Activated naive CD4-positive, alpha-beta T cell treated with anti-CD3 and anti-CD28 coated beads, Interleukin-2, amount 10 ng/mL, durations not matched to agents 7 days and 5 days (primary cell): Measurements from ENCODE around the gene OR2D3.
A peak's percentile ranks its signal among the peaks of the same experiment; 100 is the strongest.
"Not testable (repeated sequence)": the region's sequence is repeated elsewhere in the genome, so short reads cannot be mapped to it uniquely, and the experiment has no call there.

Experiments
- CTCF ChIA-PET: fragments of 350-600 bp; sonication (Branson Sonifier 250); formaldehyde crosslinking; loops from one replicate; lab custom pipeline; 2021; ENCODE audit warnings: antibody characterized with exemption; lab: Charles Lee
- DNase-seq: peaks from one replicate; pipeline ENCODE4 v3.0.0-alpha.2; 2020
- H3K27ac Mint-ChIP-seq: one replicate; pipeline ENCODE4 v1.8.0; 2021; ENCODE audit warnings: mild to moderate bottlenecking, moderate library complexity, mixed read lengths
- H3K27me3 Mint-ChIP-seq: one replicate; pipeline ENCODE4 v1.8.0; 2021; ENCODE audit warnings: mild to moderate bottlenecking, mixed read lengths
- H3K36me3 Mint-ChIP-seq: one replicate; pipeline ENCODE4 v1.8.0; 2021; ENCODE audit warnings: mixed read lengths
- H3K4me1 Mint-ChIP-seq: one replicate; pipeline ENCODE4 v1.8.0; 2021; ENCODE audit warnings: mixed read lengths
- H3K4me3 Mint-ChIP-seq: one replicate; pipeline ENCODE4 v1.8.0; 2021; ENCODE audit warnings: mild to moderate bottlenecking, moderate library complexity, mixed read lengths
- H3K9me3 Mint-ChIP-seq: one replicate; pipeline ENCODE4 v1.8.0; 2021; ENCODE audit warnings: mixed read lengths

The OR2D3 gene

DNA sequence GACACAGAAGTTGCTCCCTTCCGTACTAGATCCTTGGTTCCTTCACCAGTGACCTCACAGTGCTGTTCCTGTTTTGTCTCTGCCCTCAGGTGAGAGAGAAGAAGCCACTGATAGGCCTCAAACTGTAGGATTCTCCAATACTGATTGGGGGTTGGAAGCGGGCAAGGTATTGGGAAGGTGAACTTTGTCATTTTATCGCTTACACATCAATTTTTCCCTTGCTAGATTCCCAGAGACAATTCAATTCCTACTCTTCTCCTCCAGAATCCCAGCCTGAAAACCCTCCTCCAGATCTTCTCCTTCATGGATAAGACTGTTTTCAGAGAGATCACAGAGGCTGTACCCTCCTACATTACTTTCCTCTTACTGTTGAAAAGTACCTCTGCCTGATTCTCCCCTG lies 9.4 kb upstream of the OR2D3 start:
- Mint-ChIP-seq H3K27me3 (no peaks in the 10 kb centered on the region), H3K4me1 (no peaks in the 10 kb centered on the region), H3K27ac (no peak overlapping the region), H3K9me3 (no peaks in the 10 kb centered on the region), H3K4me3 (no peak overlapping the region), H3K36me3 (no peaks in the 10 kb centered on the region)
- no peak for DNase-seq
- CTCF ChIA-PET: no interaction called here

- DNase-seq: no peak
- H3K36me3 Mint-ChIP-seq: no peaks in the 10 kb centered on the region
Observed at GRCh38 chr11:6911948-6912347, 8.9 kb upstream of the OR2D3 start.

GRCh38 chr11:6919698-6920097 lies 1.1 kb upstream of the OR2D3 start:
- Mint-ChIP-seq H3K27ac (no peak overlapping the region), H3K9me3 (peaks cover 3% of the 10 kb centered on the region), H3K27me3 (peaks cover 6% of the 10 kb centered on the region), H3K4me1 (no peaks in the 10 kb centered on the region), H3K36me3 (no peaks in the 10 kb centered on the region), H3K4me3 (no peak overlapping the region)
- no peak for DNase-seq
- CTCF ChIA-PET: no interaction called here

More at GRCh38 chr11:6911948-6912347, 8.9 kb upstream of the OR2D3 start:
- CTCF ChIA-PET: no interaction called here
- no peak overlapping the region for H3K4me3 Mint-ChIP-seq
- no peaks in the 10 kb centered on the region for H3K9me3 Mint-ChIP-seq
- H3K27ac Mint-ChIP-seq: no peak overlapping the region
- H3K4me1 Mint-ChIP-seq: no peaks in the 10 kb centered on the region
- no peaks in the 10 kb centered on the region for H3K27me3 Mint-ChIP-seq

DNA sequence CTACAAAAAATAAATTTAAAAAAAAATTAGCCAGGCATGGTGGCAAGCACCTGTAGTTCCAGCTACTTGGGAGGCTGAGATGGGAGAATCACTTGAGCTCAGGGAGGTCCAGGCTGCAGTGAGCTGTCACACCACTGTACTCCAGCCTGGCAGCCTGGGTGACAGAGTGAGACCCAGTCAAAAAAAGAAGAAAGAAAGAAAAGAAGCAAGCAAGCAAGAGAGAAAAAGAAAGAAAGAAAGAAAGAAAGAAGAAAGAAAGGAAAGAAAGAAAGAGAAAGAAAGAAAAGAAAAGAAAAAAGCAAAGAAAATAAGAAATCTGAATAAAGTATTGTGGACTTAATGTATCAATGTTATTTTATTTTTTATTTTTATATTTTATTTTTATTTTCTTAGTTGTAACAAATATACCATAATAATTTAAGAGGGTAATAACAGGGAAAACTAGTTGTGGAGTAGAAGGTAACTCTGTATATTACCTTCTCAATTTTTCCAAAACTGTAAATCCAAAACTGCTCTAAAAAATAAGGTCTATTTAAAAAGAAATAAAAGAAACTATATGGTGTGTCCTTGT lies 4.3 kb downstream of the OR2D3 start:
- Mint-ChIP-seq H3K27ac (no peak overlapping the region), H3K4me3 (no peak overlapping the region), H3K36me3 (no peaks in the 10 kb centered on the region), H3K4me1 (peaks cover 18% of the 10 kb centered on the region), H3K27me3 (peaks cover 36% of the 10 kb centered on the region), H3K9me3 (no peaks in the 10 kb centered on the region)
- CTCF ChIA-PET: no interaction called here
- DNase-seq: no peak

DNA sequence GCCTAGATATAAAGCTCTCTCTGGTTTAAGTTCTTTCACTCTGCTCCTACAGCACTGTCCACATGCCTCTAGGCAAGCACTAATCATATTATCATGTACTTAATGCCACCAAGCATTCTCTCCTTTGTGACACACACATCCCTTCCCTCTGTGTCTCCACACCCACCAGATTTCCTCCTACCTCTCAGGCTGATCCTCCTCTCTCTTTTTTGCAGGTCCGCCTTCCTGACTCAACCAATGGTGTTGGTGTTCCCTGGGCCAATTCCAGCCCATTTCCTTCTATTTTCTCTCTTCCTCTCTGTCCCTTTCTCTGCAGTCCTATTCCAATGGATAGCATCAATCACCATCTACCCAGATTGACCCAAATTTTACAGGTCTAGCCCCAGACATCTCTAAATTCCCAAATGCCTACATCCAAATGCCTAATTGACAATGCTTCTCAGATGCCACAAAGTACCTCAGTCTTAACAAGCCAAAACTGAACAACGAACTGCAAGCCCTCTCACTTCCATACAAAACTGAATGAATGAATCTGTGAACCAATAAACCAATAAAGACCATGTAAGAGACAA lies 4.9 kb downstream of the OR2D3 start:
- Mint-ChIP-seq H3K9me3 (no peaks in the 10 kb centered on the region), H3K4me3 (peak overlapping the region; percentile 76), H3K4me1 (peaks cover 18% of the 10 kb centered on the region), H3K27ac (no peak overlapping the region), H3K27me3 (peaks cover 36% of the 10 kb centered on the region), H3K36me3 (no peaks in the 10 kb centered on the region)
- CTCF ChIA-PET: no interaction called here
- no peak for DNase-seq

- H3K27ac Mint-ChIP-seq: no peak within 1 kb of the TSS
- no peaks in the 10 kb centered on the region for H3K9me3 Mint-ChIP-seq
- no peaks in the 10 kb centered on the region for H3K36me3 Mint-ChIP-seq
- H3K27me3 Mint-ChIP-seq: peaks cover 31% of the 10 kb centered on the region
- H3K4me3 Mint-ChIP-seq: peak within 1 kb of the TSS; percentile 76
- peak; percentile 58 for DNase-seq
- H3K4me1 Mint-ChIP-seq: peaks cover 18% of the 10 kb centered on the region
- CTCF ChIA-PET: interaction anchor here (0.8 to 0.9 kb wide), 2 partner anchors 8 to 189 kb away, joined by 3 read pairs; no protein-coding TSS in a partner anchor
Observed at GRCh38 chr11:6926208-6927029, 5.6 kb downstream of the OR2D3 start, which contains the start of gene ZNF215. Gene ZNF215, plus strand, starts transcription at chr11:6926426. Its CDS starts 5,847 bp downstream, at chr11:6932273.

- DNase-seq: no peak
- H3K9me3 Mint-ChIP-seq: no peaks in the 10 kb centered on the region
- peaks cover 30% of the 10 kb centered on the region for H3K27me3 Mint-ChIP-seq
- peaks cover 21% of the 10 kb centered on the region for H3K4me1 Mint-ChIP-seq
- H3K27ac Mint-ChIP-seq: no peak overlapping the region
- H3K4me3 Mint-ChIP-seq: peak overlapping the region; percentile 76
- CTCF ChIA-PET: interaction anchor here (0.7 to 0.9 kb wide), 3 partner anchors 8 to 190 kb away, joined by 3 read pairs; no protein-coding TSS in a partner anchor
- H3K36me3 Mint-ChIP-seq: no peaks in the 10 kb centered on the region
Observed at GRCh38 chr11:6927030-6927617, 6.3 kb downstream of the OR2D3 start.

DNA sequence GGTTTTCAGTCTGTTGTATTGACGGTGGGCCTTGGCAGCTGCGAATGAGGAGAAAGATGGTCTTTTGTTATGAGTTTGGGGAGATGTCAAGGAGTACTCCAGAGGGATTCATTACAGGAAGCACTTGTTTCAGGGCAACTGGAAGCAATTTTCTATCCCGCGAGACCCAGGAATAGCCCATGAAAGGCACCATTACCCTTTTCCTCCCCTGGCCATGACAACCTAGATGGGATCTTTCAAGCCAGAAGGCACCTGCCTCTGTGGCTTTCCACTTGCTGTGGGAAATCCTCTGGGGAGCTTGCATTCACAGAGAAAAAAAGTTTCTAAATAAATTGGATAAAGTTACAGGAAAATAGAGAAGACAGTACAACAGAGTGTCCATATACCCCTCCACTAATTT lies 8.1 kb downstream of the OR2D3 start:
- H3K9me3 Mint-ChIP-seq: no peaks in the 10 kb centered on the region

DNA sequence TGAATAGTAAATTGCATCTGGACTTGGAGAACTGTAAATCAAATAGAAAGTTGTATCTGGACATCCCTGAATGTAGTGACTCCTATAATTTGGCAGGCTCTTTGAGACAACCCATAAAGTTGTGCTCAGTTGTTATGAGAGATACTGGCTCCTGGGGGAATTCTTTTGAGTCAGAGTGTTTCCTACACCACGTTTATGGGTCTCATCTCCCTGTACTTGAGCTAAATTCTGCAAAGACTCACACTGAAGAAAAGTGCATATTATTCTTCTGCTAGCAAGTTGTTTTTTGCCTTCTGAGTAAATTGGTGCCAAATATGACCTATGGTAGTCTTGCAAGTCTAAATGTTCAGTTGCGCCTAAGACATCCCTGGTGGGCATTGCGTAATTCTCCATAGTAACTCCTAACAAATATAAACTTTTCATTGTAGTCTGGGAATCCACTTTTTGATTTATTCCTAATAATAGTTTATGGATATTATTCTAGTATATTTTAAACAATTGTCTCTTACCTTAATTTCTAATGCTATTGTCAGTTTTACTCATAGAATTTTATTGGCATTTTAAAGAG lies 10.4 kb downstream of the OR2D3 start:
- Mint-ChIP-seq H3K27me3 (peaks cover 16% of the 10 kb centered on the region), H3K27ac (no peak overlapping the region), H3K9me3 (no peaks in the 10 kb centered on the region), H3K4me1 (peaks cover 17% of the 10 kb centered on the region), H3K4me3 (no peak overlapping the region), H3K36me3 (no peaks in the 10 kb centered on the region)
- CTCF ChIA-PET: no interaction called here
- no peak for DNase-seq

More for the DNA sequence above, 8.1 kb downstream of the OR2D3 start:
- H3K36me3 Mint-ChIP-seq: no peaks in the 10 kb centered on the region
- CTCF ChIA-PET: no interaction called here
- no peak for DNase-seq
- H3K4me1 Mint-ChIP-seq: peaks cover 24% of the 10 kb centered on the region
- H3K27me3 Mint-ChIP-seq: peaks cover 30% of the 10 kb centered on the region
- H3K4me3 Mint-ChIP-seq: no peak overlapping the region
- H3K27ac Mint-ChIP-seq: no peak overlapping the region

DNA sequence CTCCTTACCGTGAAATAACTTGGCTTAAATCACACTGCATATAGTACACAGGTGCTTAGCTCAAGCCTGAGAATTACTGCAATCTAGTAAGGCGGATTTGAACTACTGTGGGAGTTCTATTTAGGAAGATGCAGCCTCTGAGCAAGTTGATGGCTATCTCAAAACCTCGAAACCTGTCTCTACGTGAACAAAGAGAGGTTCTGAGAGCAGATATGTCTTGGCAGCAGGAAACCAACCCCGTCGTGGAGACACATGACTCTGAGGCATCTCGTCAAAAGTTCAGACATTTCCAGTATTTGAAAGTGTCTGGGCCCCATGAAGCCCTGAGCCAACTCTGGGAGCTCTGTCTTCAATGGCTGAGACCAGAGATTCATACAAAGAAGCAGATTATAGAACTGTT lies 11.3 kb downstream of the OR2D3 start:
- peaks cover 7% of the 10 kb centered on the region for H3K27me3 Mint-ChIP-seq
- no peaks in the 10 kb centered on the region for H3K36me3 Mint-ChIP-seq
- no peak overlapping the region for H3K4me3 Mint-ChIP-seq
- peaks cover 11% of the 10 kb centered on the region for H3K4me1 Mint-ChIP-seq
- peak; percentile 25 for DNase-seq
- H3K27ac Mint-ChIP-seq: no peak overlapping the region
- H3K9me3 Mint-ChIP-seq: no peaks in the 10 kb centered on the region
- CTCF ChIA-PET: no interaction called here

GRCh38 chr11:6941970-6942369 lies 21.2 kb downstream of the OR2D3 start:
- H3K4me1 Mint-ChIP-seq: no peaks in the 10 kb centered on the region
- no peak for DNase-seq
- no peaks in the 10 kb centered on the region for H3K27me3 Mint-ChIP-seq
- no peaks in the 10 kb centered on the region for H3K36me3 Mint-ChIP-seq
- no peak overlapping the region for H3K4me3 Mint-ChIP-seq
- CTCF ChIA-PET: no interaction called here
- no peak overlapping the region for H3K27ac Mint-ChIP-seq
- no peaks in the 10 kb centered on the region for H3K9me3 Mint-ChIP-seq

GRCh38 chr11:6943131-6943530 lies 22.3 kb downstream of the OR2D3 start:
- Mint-ChIP-seq H3K9me3 (no peaks in the 10 kb centered on the region), H3K36me3 (no peaks in the 10 kb centered on the region), H3K4me3 (no peak overlapping the region), H3K4me1 (no peaks in the 10 kb centered on the region), H3K27ac (no peak overlapping the region), H3K27me3 (no peaks in the 10 kb centered on the region)
- no peak for DNase-seq
- CTCF ChIA-PET: no interaction called here

- H3K27me3 Mint-ChIP-seq, CTCF ChIA-PET, H3K4me1 Mint-ChIP-seq, H3K27ac Mint-ChIP-seq, H3K9me3 Mint-ChIP-seq, H3K4me3 Mint-ChIP-seq, DNase-seq, H3K36me3 Mint-ChIP-seq: not testable (repeated sequence)
Observed at GRCh38 chr11:6954248-6954647, 33.4 kb downstream of the OR2D3 start.

- Mint-ChIP-seq H3K9me3 (no peaks in the 10 kb centered on the region), H3K27ac (no peak overlapping the region), H3K4me3 (no peak overlapping the region), H3K27me3 (no peaks in the 10 kb centered on the region), H3K4me1 (no peaks in the 10 kb centered on the region), H3K36me3 (no peaks in the 10 kb centered on the region)
- DNase-seq: no peak
- CTCF ChIA-PET: no interaction called here
Observed at GRCh38 chr11:6962141-6962540, 41.3 kb downstream of the OR2D3 start.
